HG03108 (cell line): ENCODE data around the gene IFNL1.
"Not testable (repeated sequence)": the region's sequence is repeated elsewhere in the genome, so short reads cannot be mapped to it uniquely, and the experiment has no call there.

ENCODE experiments used
- ATAC-seq: cut with Tn5 transposase; IDR thresholded peaks from one replicate; pipeline ENCODE4 v1.9.1; 2021; ENCODE audit warnings: moderate library complexity; ENCODE audit not compliant: unreplicated experiment

Gene IFNL1

DNA sequence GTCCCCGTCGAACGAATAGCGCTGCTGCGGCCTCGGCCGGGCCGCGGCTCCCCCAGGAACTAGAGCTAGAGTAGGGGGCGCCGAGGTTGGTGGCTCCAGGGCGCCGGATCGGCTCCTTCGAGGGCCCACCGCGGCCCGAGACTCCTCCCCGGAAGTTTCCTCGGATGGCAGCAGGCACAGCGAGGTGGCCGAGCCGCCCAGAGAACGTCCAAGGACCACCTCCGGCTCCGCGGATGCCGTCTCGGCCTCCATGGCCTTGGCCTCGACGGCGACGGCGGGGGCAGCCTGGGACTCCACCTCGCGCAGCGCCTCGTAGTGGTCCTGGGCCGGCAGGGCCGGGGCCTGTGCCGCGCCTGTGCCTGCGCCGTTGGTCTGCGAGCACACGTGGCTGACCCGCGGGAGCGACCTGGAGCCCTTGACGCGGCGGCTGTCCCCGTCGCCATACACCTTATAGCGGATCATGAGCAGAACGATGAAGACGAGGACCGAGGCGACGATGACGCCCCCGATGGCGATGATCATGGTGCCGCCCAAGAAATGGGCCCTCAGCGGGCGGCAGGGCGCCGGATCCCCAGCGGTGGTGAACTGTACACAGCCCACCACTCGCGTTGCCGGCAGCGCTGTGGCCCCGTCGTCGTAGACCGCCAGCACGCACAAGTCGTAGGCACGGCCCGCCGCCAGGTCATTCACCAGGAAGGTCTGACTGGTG lies 11.8 kb downstream of the IFNL1 start:
- ATAC-seq = no peak

GRCh38 chr19:39308531-39309304 lies 12.5 kb downstream of the IFNL1 start:
- ATAC-seq = no peak

- not testable (repeated sequence) for ATAC-seq
Observed at GRCh38 chr19:39309305-39309670, 13.1 kb downstream of the IFNL1 start.

- ATAC-seq = no peak
Observed at GRCh38 chr19:39310558-39311311, 14.5 kb downstream of the IFNL1 start.

DNA sequence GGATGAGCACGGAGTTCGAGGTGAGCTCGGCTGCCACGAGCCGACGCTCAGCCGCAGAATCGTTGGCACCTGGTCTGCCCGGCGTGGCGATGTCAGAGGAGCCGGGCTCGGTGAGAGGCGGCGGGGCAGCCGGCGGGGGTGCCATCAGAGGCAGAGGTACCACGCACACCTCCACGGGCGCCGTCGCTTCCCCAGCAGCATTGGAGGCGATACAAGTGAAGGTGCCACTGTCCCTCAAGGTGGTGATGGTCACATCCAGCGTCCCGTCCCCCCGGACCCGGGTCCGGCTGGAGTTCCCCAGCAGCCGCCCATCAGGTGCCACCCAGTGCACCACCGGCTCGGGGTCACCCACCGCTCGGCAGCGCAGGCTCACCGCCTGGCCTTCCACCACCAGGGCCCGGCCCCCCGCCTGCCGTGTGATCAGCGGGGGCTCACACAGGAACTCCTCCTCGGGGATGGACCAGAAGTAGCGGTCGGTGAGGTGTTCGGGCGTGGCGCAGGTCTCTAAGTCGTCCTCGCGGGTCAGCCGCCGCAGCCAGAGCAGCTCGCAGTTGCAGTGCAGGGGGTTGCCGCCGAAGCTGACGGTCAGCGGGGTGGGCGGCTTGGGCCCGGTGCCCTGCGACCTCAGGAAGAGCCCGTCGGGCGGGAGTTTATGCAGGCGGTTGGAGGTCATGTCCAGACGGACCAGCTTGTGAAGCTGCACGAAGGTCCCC lies 18.0 kb downstream of the IFNL1 start:
- ATAC-seq = no peak

- ATAC-seq = no peak
Observed at GRCh38 chr19:39315933-39316332, 19.7 kb downstream of the IFNL1 start.

GRCh38 chr19:39316627-39317321 lies 20.6 kb downstream of the IFNL1 start:
- ATAC-seq = no peak

DNA sequence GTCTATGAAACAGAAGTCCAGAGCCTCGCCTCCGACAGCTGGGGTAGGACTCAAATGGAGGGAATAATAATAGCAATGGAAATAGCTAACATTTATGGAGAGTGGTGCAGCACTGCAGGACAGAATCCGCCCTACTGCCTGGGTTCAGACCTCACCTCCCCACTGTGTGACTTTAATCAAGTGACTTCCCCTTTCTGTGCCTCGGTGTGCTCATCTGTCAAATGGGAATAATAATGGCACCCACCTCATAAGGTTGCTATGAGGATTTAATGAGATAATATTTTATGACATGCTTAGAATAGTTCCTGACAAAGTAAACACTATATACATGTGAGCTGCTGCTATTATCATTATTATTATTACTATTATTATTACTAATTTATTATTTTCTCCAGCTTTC lies 21.3 kb downstream of the IFNL1 start:
- ATAC-seq = no peak

DNA sequence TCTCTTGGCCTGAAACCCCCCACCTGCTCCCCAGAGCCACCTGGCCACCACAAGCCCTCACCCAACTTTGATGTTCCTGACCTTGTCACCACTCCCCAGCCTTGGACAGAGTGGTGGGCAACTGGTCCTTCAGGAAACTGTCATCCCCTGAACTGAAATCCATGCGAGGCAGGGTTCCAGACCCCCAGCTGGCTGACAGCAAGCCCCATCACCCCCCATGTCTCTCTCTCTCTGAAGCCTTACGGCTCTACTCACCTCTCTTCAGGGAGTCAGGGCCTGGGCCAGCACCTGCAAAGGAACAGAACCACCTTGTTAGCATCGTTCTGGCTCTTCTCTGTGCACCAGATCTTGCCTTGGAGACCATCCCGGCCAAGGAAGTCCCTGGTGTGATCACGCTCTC lies 21.9 kb downstream of the IFNL1 start:
- no peak for ATAC-seq

- no peak for ATAC-seq
Observed at GRCh38 chr19:39318690-39319089, 22.5 kb downstream of the IFNL1 start.

- no peak for ATAC-seq
Observed at GRCh38 chr19:39319098-39319891, 23.1 kb downstream of the IFNL1 start.

GRCh38 chr19:39319892-39320248 lies 23.7 kb downstream of the IFNL1 start:
- ATAC-seq = no peak

- ATAC-seq = no peak
Observed at GRCh38 chr19:39321117-39321831, 25.1 kb downstream of the IFNL1 start.

GRCh38 chr19:39321832-39322176 lies 25.6 kb downstream of the IFNL1 start:
- ATAC-seq = no peak

DNA sequence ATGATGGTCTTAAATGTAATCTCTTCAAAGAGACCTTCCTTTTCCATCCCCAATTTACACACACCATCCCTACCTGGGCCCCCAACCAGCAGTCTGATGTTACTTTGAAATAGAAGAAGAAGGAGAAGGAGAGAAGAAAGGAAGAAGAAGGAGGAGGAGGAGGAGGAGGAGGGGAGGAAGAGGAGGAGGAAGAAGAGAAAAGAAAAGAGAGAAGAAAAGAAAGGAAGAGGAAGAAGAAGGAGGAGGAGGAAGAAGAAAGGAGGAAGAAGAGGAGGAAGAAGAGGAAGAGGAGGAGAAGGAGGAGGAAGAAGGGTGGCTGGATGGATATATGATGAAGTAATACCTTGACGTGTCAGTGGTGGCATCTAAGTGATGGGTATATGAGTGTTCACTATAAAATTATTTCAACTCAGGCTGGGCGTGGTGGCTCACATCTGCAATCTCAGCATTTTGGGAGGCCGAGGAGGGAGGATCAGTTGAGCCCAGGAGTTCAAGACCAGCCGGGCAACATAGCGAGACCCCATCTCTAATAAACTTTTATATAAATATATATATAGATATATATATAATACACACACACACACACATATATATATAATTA lies 28.1 kb downstream of the IFNL1 start:
- no peak for ATAC-seq

GRCh38 chr19:39325778-39326665 lies 29.8 kb downstream of the IFNL1 start:
- no peak for ATAC-seq

- no peak for ATAC-seq
Observed at GRCh38 chr19:39327363-39328045, 31.3 kb downstream of the IFNL1 start.
